ENCODE data around the gene MRPL48. TPM values are rescaled to one million over a fixed set of nuclear protein-coding genes. Genes with fewer than 3 reads are reported as not detected.

MRPL48 gene
- total RNA-seq, 4 donors from 2014 or later: 10.5 to 24.4 (median 15.4) TPM

GRCh38 chr11:73755670-73756069, 32.0 kb upstream of the MRPL48 start:
- peaks cover 3% of the 10 kb centered on the region for H3K36me3 ChIP-seq
- no peaks in the 10 kb centered on the region for H3K9me3 ChIP-seq
- DNase-seq (ENCODE audit: low spot score in 2 of 2): no peak
- TF ChIP-seq EP300 (IDR thresholded peaks at IDR 0.05): no peak
- no peak for TF ChIP-seq CTCF (IDR thresholded peaks at IDR 0.05)
- no peak for TF ChIP-seq POLR2AphosphoS5 (IDR thresholded peaks at IDR 0.05)
- no peak for TF ChIP-seq POLR2A (IDR thresholded peaks at IDR 0.05)
- no peak overlapping the region for H3K4me3 ChIP-seq
- no peak overlapping the region for H3K27ac ChIP-seq
- H3K27me3 ChIP-seq: no peaks in the 10 kb centered on the region
- H3K4me1 ChIP-seq: peaks cover 38% of the 10 kb centered on the region

GRCh38 chr11:73757598-73757997, 30.1 kb upstream of the MRPL48 start:
- TF ChIP-seq POLR2A (IDR thresholded peaks at IDR 0.05) (no peak), POLR2AphosphoS5 (IDR thresholded peaks at IDR 0.05) (no peak), CTCF (IDR thresholded peaks at IDR 0.05) (no peak), EP300 (IDR thresholded peaks at IDR 0.05) (no peak)
- Histone ChIP-seq H3K27me3 (no peaks in the 10 kb centered on the region), H3K4me1 (peaks cover 40% of the 10 kb centered on the region), H3K27ac (no peak overlapping the region), H3K4me3 (no peak overlapping the region), H3K9me3 (no peaks in the 10 kb centered on the region), H3K36me3 (peaks cover 3% of the 10 kb centered on the region)
- DNase-seq (ENCODE audit: low spot score in 2 of 2): no peak
- WGBS: 63% methylated on average over 5 of the region's 5 CpGs

DNA sequence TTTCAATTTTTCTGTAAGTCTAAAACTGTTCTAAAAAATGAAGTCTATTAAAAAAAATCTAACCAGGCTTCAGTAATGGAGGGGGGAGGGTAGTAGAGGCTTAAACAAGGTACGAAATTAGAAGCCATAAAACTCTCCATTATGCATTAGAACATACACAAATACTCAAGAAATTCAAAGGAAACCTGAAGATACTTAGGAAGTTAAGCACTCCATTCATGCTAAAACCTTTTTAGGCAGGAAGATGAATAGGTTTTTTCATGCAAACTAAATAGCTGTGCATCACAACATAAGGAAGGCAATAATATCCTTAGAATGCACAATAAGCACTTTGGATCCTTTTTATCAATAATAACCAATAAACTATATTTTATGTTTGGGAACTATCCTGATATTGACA, 29.2 kb upstream of the MRPL48 start:
- H3K27ac ChIP-seq: no peak overlapping the region
- TF ChIP-seq CTCF (IDR thresholded peaks at IDR 0.05) (no peak), POLR2AphosphoS5 (IDR thresholded peaks at IDR 0.05) (no peak)
- 56% methylated on average over 1 of the region's 1 CpG for WGBS
- no peaks in the 10 kb centered on the region for H3K36me3 ChIP-seq
- peaks cover 37% of the 10 kb centered on the region for H3K4me1 ChIP-seq
- peak overlapping the region; percentile 91 for H3K4me3 ChIP-seq
- no peaks in the 10 kb centered on the region for H3K9me3 ChIP-seq
- DNase-seq (ENCODE audit: low spot score in 2 of 2): no peak
- H3K27me3 ChIP-seq: no peaks in the 10 kb centered on the region

DNA sequence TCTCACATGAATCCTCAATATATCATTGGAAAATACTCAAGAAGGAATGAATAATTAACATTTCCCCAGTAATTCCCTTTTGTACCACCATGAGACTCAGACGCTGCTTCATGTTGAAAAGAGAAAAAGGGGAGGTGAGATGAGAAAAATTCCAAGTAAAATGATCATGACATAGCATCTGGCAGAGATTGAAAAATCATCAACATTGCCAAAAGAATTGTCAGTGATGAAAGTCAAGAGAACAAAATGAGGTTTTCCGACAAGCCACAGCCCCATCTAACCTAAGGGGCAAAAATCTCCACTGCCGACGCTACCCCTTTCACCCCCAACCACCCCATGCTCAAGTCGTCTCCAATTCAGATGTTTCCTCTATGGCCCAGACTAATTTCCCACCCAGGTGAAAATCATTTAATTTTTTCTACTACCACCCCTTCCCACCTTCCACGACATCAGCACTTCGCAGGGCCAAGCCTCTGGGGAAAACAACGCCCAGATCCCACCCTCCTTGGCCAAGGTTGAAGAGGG, 28.0 kb upstream of the MRPL48 start:
- WGBS: 1% methylated on average over 8 of the region's 8 CpGs
- no peak for DNase-seq (ENCODE audit: low spot score in 2 of 2)
- peaks cover 37% of the 10 kb centered on the region for H3K4me1 ChIP-seq

DNA sequence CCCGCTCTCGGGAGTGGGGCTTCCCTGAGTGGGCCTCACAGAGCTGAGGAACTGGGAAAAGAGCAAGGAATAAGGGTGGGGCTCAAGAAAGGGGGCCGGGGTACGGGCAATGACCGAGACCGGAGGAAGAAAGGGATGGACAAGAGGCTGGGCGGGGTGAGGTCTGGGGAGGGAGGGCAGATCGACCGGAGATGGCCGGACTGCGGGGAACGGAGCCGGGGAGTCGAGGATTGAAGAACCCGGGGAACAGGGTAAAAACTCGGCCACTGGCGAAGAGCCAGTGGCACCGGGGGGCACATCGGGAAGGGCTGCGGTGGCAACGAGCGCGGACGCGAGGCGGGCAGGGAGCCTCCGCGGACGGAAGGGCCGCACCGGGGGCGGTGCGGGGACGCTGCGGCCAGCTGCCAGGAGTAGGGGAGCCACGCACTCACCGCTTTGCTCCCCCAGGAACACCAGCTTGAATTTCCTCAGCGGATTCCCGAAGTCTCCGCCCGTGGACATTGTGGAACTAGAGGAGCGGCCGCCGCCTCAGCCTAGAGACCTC, 27.5 kb upstream of the MRPL48 start:
- Histone ChIP-seq H3K36me3 (no peaks in the 10 kb centered on the region), H3K4me1 (peaks cover 37% of the 10 kb centered on the region), H3K9me3 (no peaks in the 10 kb centered on the region), H3K27ac (peak overlapping the region; percentile 95), H3K4me3 (peak overlapping the region; percentile 91), H3K27me3 (no peaks in the 10 kb centered on the region)
- TF ChIP-seq EP300 (IDR thresholded peaks at IDR 0.05) (no peak), CTCF (IDR thresholded peaks at IDR 0.05) (no peak), POLR2A (IDR thresholded peaks at IDR 0.05) (no peak), POLR2AphosphoS5 (IDR thresholded peaks at IDR 0.05) (no peak)
- under 1% methylated on average over 30 of the region's 44 CpGs for WGBS
- DNase-seq (ENCODE audit: low spot score in 2 of 2): peak; percentile 86 to 87

More for the DNA sequence above, 28.0 kb upstream of the MRPL48 start:
- H3K9me3 ChIP-seq: no peaks in the 10 kb centered on the region
- H3K27me3 ChIP-seq: no peaks in the 10 kb centered on the region
- no peak for TF ChIP-seq EP300 (IDR thresholded peaks at IDR 0.05)
- TF ChIP-seq POLR2A (IDR thresholded peaks at IDR 0.05): no peak
- TF ChIP-seq CTCF (IDR thresholded peaks at IDR 0.05): no peak
- no peak for TF ChIP-seq POLR2AphosphoS5 (IDR thresholded peaks at IDR 0.05)
- peak overlapping the region; percentile 95 for H3K27ac ChIP-seq
- H3K4me3 ChIP-seq: peak overlapping the region; percentile 91
- H3K36me3 ChIP-seq: no peaks in the 10 kb centered on the region
